ENCODE data around the gene GHR. TPM values are rescaled to one million over a fixed set of nuclear protein-coding genes. Genes with fewer than 3 reads are reported as not detected.
A peak's percentile ranks its signal among the peaks of the same experiment; 100 is the strongest.

GHR gene
- total and polyA plus RNA-seq, 2 of the 8 experiments (the other 6 are each of a cell fraction or from before 2014, with no cell fraction given): 0.15 to 0.19 TPM

DNA sequence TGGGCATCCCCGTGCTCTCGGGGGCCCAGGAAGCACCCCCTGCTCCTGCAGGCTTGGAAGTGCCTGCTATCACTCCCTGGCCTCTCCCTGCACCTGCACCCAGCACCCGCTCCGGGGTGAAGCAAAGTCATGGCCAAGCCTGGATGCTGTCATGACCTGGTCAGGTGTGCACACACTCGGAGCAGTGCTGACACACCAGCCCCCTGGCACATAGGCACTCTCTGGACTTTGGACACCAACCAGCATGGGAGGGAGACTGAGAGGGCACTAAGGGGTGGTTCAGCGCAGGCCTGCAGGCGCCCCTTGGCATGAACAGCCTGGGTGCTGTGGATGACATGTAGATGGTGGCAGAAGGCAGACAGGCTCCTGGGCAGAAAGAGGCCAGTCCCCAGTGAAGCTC is 158.6 kb downstream of the GHR start:
- Histone ChIP-seq H3K4ac (replicated peaks; ENCODE audit: insufficient read length, low read depth, low read length) (no peak overlapping the region), H2BK12ac (ENCODE audit: low read depth, low read length) (no peak overlapping the region), H4K5ac (ENCODE audit: insufficient read length, low read depth, low read length) (no peak overlapping the region), H3K56ac (replicated peaks; ENCODE audit: insufficient read length, low read depth, low read length) (no peak overlapping the region), H4K20me1 (replicated peaks in 1 of 2; ENCODE audit: control insufficient read depth in 1 of 2, insufficient read depth in 2 of 2, low read length in 2 of 2) (no peaks in the 10 kb centered on the region), H2BK5ac (ENCODE audit: low read depth, low read length) (no peak overlapping the region), H3K79me1 (ENCODE audit: low read depth, low read length) (no peaks in the 10 kb centered on the region), H3K23me2 (ENCODE audit: low read depth, low read length) (no peaks in the 10 kb centered on the region), H3K36me3 (ENCODE audit: control insufficient read depth in 2 of 4, insufficient read depth in 4 of 4, low read length in 3 of 4) (no peaks in the 10 kb centered on the region), H4K8ac (ENCODE audit: extremely low read depth, insufficient read depth, low read length) (0 out of 2 replicates have a peak overlapping the region, but pooled peaks have one; percentile 20), H2AFZ (ENCODE audit: low read length) (no peak overlapping the region), H4K91ac (replicated peaks; ENCODE audit: insufficient read length, low read length) (no peak overlapping the region), H3K4me3 (ENCODE audit: extremely low read depth in 1 of 4, insufficient read depth in 2 of 4, low read depth in 3 of 4, low read length in 4 of 4) (no peak overlapping the region), H3K4me2 (ENCODE audit: insufficient read depth in 1 of 2, low read depth in 2 of 2, low read length in 2 of 2) (no peak overlapping the region), H2BK15ac (ENCODE audit: low read length) (no peak overlapping the region), H3K9ac (replicated peaks in 1 of 4; ENCODE audit: extremely low read depth in 1 of 4, low read depth in 3 of 4, low read length in 3 of 4) (no peak overlapping the region), H3K9me3 (ENCODE audit: insufficient read depth in 2 of 2, low read depth in 1 of 2, low read length in 1 of 2) (no peaks in the 10 kb centered on the region), H3K27ac (ENCODE audit: low read depth, low read length) (no peak overlapping the region), H3K14ac (ENCODE audit: insufficient read length) (no peak overlapping the region), H3K79me2 (ENCODE audit: control insufficient read depth in 1 of 2, insufficient read depth in 2 of 2, low read length in 2 of 2) (no peaks in the 10 kb centered on the region), H2BK20ac (ENCODE audit: low read length) (no peak overlapping the region), H2AK5ac (ENCODE audit: low read depth, low read length) (no peak overlapping the region), H2BK120ac (replicated peaks; ENCODE audit: low read depth, low read length) (no peak overlapping the region), H3K23ac (ENCODE audit: insufficient read length) (no peak overlapping the region), H3K4me1 (replicated peaks in 1 of 4; ENCODE audit: control insufficient read depth in 3 of 4, insufficient read depth in 4 of 4, low read length in 3 of 4) (no peaks in the 10 kb centered on the region), H3K18ac (ENCODE audit: extremely low read depth, low read length) (no peak overlapping the region), H3K27me3 (replicated peaks in 1 of 4; ENCODE audit: control insufficient read depth in 3 of 4, extremely low read depth in 1 of 4, insufficient read depth in 3 of 4, low read length in 3 of 4) (no peaks in the 10 kb centered on the region)
- no peak for DNase-seq (ENCODE audit: low read depth in 1 of 2, low spot score in 2 of 2)
- FAIRE-seq: no peak
- POLR2A ChIA-PET (ENCODE audit: partially characterized antibody): no interaction called here
- CTCF ChIA-PET (ENCODE audit: partially characterized antibody): interaction anchor here (1.1 to 5.6 kb wide), 14 partner anchors 8 to 726 kb away, joined by 4 to 26 read pairs (median 15); partner anchors contain the start of gene GHR
- 93% methylated on average over 6 of the region's 7 CpGs; no CpG with 5 or more reads in 1 of the 2 experiments for WGBS, 2 experiments (ENCODE audit: extremely low coverage in 1 of 2, insufficient coverage in 1 of 2, insufficient read length in 1 of 2, insufficient replicate concordance in 2 of 2, low coverage in 1 of 2, low lambda C conversion rate in 2 of 2, missing lambda C conversion rate in 1 of 2)
- TF ChIP-seq SIRT6 (IDR thresholded peaks at IDR 0.05; ENCODE audit: low read length) (no peak), EP300 (IDR thresholded peaks at IDR 0.05; ENCODE audit: borderline replicate concordance in 1 of 2, low read depth in 2 of 2, low read length in 2 of 2) (no peak), TAF1 (IDR thresholded peaks at IDR 0.05; ENCODE audit: low read depth, low read length) (no peak), SUZ12 (IDR thresholded peaks at IDR 0.05; ENCODE audit: low read length) (no peak), RXRA (IDR thresholded peaks at IDR 0.05; ENCODE audit: insufficient read depth, low read depth, low read length) (no peak), POLR2AphosphoS5 (IDR thresholded peaks at IDR 0.05; ENCODE audit: low read depth, low read length) (no peak), CHD1 (IDR thresholded peaks at IDR 0.05; ENCODE audit: low read depth, low read length) (no peak), JUN (IDR thresholded peaks at IDR 0.05; ENCODE audit: low read depth, low read length) (no peak), TAF7 (optimal IDR thresholded peaks at IDR 0.05; ENCODE audit: borderline replicate concordance, low read depth, low read length) (no peak), RNF2 (IDR thresholded peaks at IDR 0.05; ENCODE audit: borderline replicate concordance, low read depth, low read length, missing control alignments, poor library complexity, severe bottlenecking) (no peak), SRF (IDR thresholded peaks at IDR 0.05; ENCODE audit: low read depth, low read length) (no peak), CREB1 (IDR thresholded peaks at IDR 0.05) (no peak), BCL11A (IDR thresholded peaks at IDR 0.05; ENCODE audit: low read depth in 2 of 2, low read length in 2 of 2) (no peak), BACH1 (IDR thresholded peaks at IDR 0.05; ENCODE audit: low read length) (no peak), MAFK (IDR thresholded peaks at IDR 0.05; ENCODE audit: low read depth, low read length) (no peak)

Data from H1 (cell line).